IPS-NIHi7 (cell line): Measurements from ENCODE around the gene ZNF536.

ENCODE experiments used
- DNase-seq: peaks from one replicate; pipeline ENCODE4 v3.0.0; 2012; ENCODE audit warnings: mixed read lengths; ENCODE audit errors: extremely low spot score

ZNF536 gene

DNA sequence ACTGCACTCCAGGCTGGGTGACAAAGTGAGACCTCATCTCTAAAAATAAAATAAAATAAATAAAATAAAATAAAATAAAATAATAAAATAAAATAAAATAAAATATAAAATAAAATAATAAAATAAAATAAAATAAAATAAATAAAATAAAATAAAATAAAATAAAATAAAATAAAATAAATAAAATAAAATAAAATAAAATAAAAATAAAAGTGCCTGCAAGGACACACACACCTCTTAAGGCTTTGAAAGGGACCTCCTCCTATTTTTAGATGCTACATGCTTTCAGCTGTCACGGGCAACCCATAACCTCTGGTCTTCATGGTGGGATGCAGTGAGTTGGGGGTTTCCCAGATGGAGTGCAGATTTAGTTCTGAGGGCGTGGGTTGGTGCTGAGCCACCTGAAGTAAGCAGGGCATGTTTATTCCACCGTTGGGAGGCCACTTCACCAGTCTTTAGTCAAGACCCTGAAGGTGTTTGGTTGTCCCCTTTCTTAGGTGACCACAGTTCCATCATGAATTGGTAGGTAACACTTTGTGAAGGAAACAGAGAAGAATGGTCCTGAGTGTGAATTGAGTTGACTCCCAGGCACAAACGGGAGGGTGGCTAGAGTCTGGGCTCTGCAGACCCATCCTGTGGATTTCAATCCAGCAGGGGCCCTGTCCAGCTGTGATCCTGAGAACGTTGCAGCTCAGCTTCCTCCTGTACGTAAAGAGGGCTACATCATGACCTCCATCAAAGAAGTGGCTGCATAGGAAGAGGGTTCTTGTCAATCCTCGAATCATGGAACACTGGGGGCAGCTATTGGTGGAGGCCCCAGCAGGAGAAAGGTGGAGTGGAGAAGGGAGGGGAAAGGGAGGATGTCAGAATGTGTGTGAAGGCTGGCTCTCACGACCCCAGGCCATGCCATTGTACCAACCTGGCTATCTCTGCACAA is 234.2 kb downstream of the ZNF536 start:
- no peak for DNase-seq
